Measurements from ENCODE around the gene OPCML. TPM values are rescaled to one million over a fixed set of nuclear protein-coding genes. Genes with fewer than 3 reads are reported as not detected.

OPCML gene
- total RNA-seq, 1 experiment from 2014 or later = not detected

DNA sequence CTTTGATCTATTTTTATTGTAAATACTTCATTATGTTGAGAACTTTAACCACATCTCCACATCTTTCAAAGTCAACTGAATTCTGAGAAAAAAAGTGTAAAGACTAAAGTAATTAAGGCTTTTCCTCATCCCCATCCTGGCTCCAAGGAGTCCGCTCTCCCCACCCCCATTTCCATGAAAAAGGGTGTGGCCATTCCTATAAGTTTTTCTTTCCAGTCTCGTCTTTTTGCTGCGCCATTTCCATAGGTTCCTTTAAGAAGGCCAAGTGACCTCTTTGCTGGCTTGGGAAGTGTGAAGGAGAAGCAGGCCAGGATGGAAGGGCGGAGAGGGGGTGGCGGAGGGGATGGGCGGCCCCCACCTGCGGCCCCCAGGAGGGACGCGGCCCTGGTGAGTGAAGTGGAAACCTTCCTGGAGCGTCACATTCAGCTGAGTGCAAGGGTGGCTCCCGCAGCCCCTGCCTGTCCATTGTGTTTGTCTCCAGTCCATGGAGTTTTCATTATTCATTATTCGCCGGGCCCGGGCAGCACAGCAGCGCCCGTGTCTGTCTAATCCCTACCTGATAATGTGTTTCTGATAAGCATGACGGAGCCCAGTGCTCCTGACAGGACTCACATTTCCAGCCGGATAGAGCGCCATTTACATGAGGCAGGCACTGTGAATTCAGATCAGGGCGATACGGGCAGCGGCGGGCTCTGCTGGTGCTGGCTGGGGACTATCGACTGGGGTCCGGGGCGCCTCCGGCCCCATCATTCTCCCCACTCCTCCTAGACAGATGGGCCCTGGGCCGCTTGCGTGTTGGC, 739.8 kb downstream of the OPCML start:
- no peak for TF ChIP-seq SIN3A (IDR thresholded peaks at IDR 0.05; ENCODE audit: borderline replicate concordance, insufficient read depth, low read depth, low read length)
- no peak for TF ChIP-seq TCF7L2 (IDR thresholded peaks at IDR 0.05; ENCODE audit: low read depth, low read length)
- TF ChIP-seq, protein P1, sequence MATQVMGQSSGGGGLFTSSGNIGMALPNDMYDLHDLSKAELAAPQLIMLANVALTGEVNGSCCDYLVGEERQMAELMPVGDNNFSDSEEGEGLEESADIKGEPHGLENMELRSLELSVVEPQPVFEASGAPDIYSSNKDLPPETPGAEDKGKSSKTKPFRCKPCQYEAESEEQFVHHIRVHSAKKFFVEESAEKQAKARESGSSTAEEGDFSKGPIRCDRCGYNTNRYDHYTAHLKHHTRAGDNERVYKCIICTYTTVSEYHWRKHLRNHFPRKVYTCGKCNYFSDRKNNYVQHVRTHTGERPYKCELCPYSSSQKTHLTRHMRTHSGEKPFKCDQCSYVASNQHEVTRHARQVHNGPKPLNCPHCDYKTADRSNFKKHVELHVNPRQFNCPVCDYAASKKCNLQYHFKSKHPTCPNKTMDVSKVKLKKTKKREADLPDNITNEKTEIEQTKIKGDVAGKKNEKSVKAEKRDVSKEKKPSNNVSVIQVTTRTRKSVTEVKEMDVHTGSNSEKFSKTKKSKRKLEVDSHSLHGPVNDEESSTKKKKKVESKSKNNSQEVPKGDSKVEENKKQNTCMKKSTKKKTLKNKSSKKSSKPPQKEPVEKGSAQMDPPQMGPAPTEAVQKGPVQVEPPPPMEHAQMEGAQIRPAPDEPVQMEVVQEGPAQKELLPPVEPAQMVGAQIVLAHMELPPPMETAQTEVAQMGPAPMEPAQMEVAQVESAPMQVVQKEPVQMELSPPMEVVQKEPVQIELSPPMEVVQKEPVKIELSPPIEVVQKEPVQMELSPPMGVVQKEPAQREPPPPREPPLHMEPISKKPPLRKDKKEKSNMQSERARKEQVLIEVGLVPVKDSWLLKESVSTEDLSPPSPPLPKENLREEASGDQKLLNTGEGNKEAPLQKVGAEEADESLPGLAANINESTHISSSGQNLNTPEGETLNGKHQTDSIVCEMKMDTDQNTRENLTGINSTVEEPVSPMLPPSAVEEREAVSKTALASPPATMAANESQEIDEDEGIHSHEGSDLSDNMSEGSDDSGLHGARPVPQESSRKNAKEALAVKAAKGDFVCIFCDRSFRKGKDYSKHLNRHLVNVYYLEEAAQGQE (IDR thresholded peaks at IDR 0.05; ENCODE audit: insufficient read depth in 1 of 2, low read depth in 2 of 2, low read length in 1 of 2) = no peak
- in situ Hi-C loops (cut with HindIII; ENCODE audit: low pct_unique_long_range_greater_than_20kb, low sequenced_read_pairs) = no loop called here
- intact Hi-C loops (cut with micrococcal nuclease; ENCODE audit: unreplicated experiment) = no loop called here
- Histone ChIP-seq H3K36me3 (ENCODE audit: control insufficient read depth, insufficient read depth, low read length) (no peaks in the 10 kb centered on the region), H3K27ac (ENCODE audit: low read length) (no peak overlapping the region), H3K4me1 (ENCODE audit: control insufficient read depth, insufficient read depth, low read length) (no peaks in the 10 kb centered on the region), H3K9me3 (ENCODE audit: control insufficient read depth, insufficient read depth, low read depth, low read length) (no peaks in the 10 kb centered on the region), H3K4me3 (ENCODE audit: low read depth in 2 of 2, low read length in 2 of 2) (no peak overlapping the region), H3K27me3 (ENCODE audit: control insufficient read depth, insufficient read depth, low read length) (no peaks in the 10 kb centered on the region)
- DNase-seq (ENCODE audit: low read depth, low spot score) (no peak), ATAC-seq (no peak)
- ChIA-PET POLR2A (no interaction called here), CTCF (no interaction called here)
- no TSS peak for BruUV-seq (replicated peaks)

DNA sequence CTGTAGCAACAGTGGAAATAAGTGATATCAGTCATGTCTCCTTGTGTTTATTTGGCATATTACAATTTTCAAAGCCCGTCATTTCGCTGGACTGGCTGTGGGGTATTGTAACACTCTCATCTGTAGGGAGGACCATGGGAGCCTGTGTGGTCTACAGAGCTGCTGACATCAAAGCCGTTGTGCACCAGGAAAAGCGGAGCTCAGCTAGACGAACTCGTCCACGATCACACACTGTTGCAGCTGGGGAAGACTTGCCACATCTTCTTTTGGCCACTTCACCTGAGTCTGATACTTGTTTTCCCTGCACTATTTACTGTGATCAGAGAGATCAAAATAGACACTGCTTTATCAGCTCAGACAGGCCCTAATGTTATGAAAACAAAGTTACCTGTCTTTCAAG, 741.3 kb downstream of the OPCML start:
- H3K9me3 ChIP-seq (ENCODE audit: control insufficient read depth, insufficient read depth, low read depth, low read length) = no peaks in the 10 kb centered on the region
- ATAC-seq (no peak), DNase-seq (ENCODE audit: low read depth, low spot score) (no peak)
- POLR2A ChIA-PET = no interaction called here
- H3K4me1 ChIP-seq (ENCODE audit: control insufficient read depth, insufficient read depth, low read length) = no peaks in the 10 kb centered on the region
- in situ Hi-C loops (cut with HindIII; ENCODE audit: low pct_unique_long_range_greater_than_20kb, low sequenced_read_pairs) (no loop called here), intact Hi-C loops (cut with micrococcal nuclease; ENCODE audit: unreplicated experiment) (no loop called here)
- H3K27me3 ChIP-seq (ENCODE audit: control insufficient read depth, insufficient read depth, low read length) = no peaks in the 10 kb centered on the region
- no peak for TF ChIP-seq TCF7L2 (IDR thresholded peaks at IDR 0.05; ENCODE audit: low read depth, low read length)
- TF ChIP-seq, protein P1 (IDR thresholded peaks at IDR 0.05; ENCODE audit: insufficient read depth in 1 of 2, low read depth in 2 of 2, low read length in 1 of 2) = no peak
- TF ChIP-seq, protein P2, sequence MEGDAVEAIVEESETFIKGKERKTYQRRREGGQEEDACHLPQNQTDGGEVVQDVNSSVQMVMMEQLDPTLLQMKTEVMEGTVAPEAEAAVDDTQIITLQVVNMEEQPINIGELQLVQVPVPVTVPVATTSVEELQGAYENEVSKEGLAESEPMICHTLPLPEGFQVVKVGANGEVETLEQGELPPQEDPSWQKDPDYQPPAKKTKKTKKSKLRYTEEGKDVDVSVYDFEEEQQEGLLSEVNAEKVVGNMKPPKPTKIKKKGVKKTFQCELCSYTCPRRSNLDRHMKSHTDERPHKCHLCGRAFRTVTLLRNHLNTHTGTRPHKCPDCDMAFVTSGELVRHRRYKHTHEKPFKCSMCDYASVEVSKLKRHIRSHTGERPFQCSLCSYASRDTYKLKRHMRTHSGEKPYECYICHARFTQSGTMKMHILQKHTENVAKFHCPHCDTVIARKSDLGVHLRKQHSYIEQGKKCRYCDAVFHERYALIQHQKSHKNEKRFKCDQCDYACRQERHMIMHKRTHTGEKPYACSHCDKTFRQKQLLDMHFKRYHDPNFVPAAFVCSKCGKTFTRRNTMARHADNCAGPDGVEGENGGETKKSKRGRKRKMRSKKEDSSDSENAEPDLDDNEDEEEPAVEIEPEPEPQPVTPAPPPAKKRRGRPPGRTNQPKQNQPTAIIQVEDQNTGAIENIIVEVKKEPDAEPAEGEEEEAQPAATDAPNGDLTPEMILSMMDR (IDR thresholded peaks at IDR 0.05) = no peak
- no peak for TF ChIP-seq SIN3A (IDR thresholded peaks at IDR 0.05; ENCODE audit: borderline replicate concordance, insufficient read depth, low read depth, low read length)
- no peak for TF ChIP-seq POLR2AphosphoS5 (IDR thresholded peaks at IDR 0.05; ENCODE audit: low read depth, low read length)
- BruUV-seq (replicated peaks) = no TSS peak
- no peak overlapping the region for H3K4me3 ChIP-seq (ENCODE audit: low read depth in 2 of 2, low read length in 2 of 2)
- no peak overlapping the region for H3K27ac ChIP-seq (ENCODE audit: low read length)
- CTCF ChIA-PET = no interaction called here
- H3K36me3 ChIP-seq (ENCODE audit: control insufficient read depth, insufficient read depth, low read length) = no peaks in the 10 kb centered on the region
